Measurements from ENCODE around the gene TNFRSF14.
A peak's percentile ranks its signal among the peaks of the same experiment; 100 is the strongest.

Gene TNFRSF14

GRCh38 chr1:2523191-2523890 is 32.8 kb upstream of the TNFRSF14 start:
- DNase-seq (ENCODE audit: low spot score) (no peak), FAIRE-seq (no peak)

GRCh38 chr1:2523891-2524609 is 32.1 kb upstream of the TNFRSF14 start:
- DNase-seq (ENCODE audit: low spot score) = no peak
- no peak for FAIRE-seq

- FAIRE-seq = no peak
- DNase-seq (ENCODE audit: low spot score) = no peak
Measured at GRCh38 chr1:2525572-2525919, 30.6 kb upstream of the TNFRSF14 start.

GRCh38 chr1:2525920-2526823 is 30.0 kb upstream of the TNFRSF14 start, which contains the start of gene PANK4:
TSS of gene PANK4 (minus strand) at chr1:2526596. CDS start at chr1:2526587, 9 bp downstream.
- DNase-seq (ENCODE audit: low spot score) (peak; percentile 74), FAIRE-seq (no peak)

GRCh38 chr1:2526824-2527555 is 29.2 kb upstream of the TNFRSF14 start:
- FAIRE-seq = no peak
- peak; percentile 13 for DNase-seq (ENCODE audit: low spot score)

GRCh38 chr1:2527556-2527860 is 28.7 kb upstream of the TNFRSF14 start:
- no peak for FAIRE-seq

GRCh38 chr1:2528016-2528415 is 28.2 kb upstream of the TNFRSF14 start:
- FAIRE-seq = no peak

More at GRCh38 chr1:2527556-2527860, 28.7 kb upstream of the TNFRSF14 start:
- no peak for DNase-seq (ENCODE audit: low spot score)

GRCh38 chr1:2528611-2528965 is 27.6 kb upstream of the TNFRSF14 start:
- FAIRE-seq (no peak), DNase-seq (ENCODE audit: low spot score) (no peak)

More at GRCh38 chr1:2528016-2528415, 28.2 kb upstream of the TNFRSF14 start:
- no peak for DNase-seq (ENCODE audit: low spot score)

- DNase-seq (ENCODE audit: low spot score) = no peak
- FAIRE-seq = no peak
Measured at GRCh38 chr1:2528966-2529783, 27.0 kb upstream of the TNFRSF14 start.

GRCh38 chr1:2529784-2530512 is 26.2 kb upstream of the TNFRSF14 start, which contains the start of gene HES5:
TSS of gene HES5 (minus strand) at chr1:2530263. CDS start at chr1:2530164, 99 bp downstream.
- DNase-seq (ENCODE audit: low spot score) (no peak), FAIRE-seq (no peak)

GRCh38 chr1:2530513-2531361 is 25.4 kb upstream of the TNFRSF14 start:
- no peak for DNase-seq (ENCODE audit: low spot score)
- FAIRE-seq = no peak

GRCh38 chr1:2532485-2533160 is 23.5 kb upstream of the TNFRSF14 start:
- FAIRE-seq (no peak), DNase-seq (ENCODE audit: low spot score) (no peak)

- FAIRE-seq (no peak), DNase-seq (ENCODE audit: low spot score) (no peak)
Measured at GRCh38 chr1:2533365-2533764, 22.8 kb upstream of the TNFRSF14 start.

- DNase-seq (ENCODE audit: low spot score) = no peak
- no peak for FAIRE-seq
Measured at GRCh38 chr1:2534315-2534686, 21.9 kb upstream of the TNFRSF14 start.

GRCh38 chr1:2534687-2535441 is 21.3 kb upstream of the TNFRSF14 start:
- peak; percentile 24 for DNase-seq (ENCODE audit: low spot score)
- no peak for FAIRE-seq

- DNase-seq (ENCODE audit: low spot score) = no peak
- no peak for FAIRE-seq
Measured at GRCh38 chr1:2535455-2535854, 20.7 kb upstream of the TNFRSF14 start.

GRCh38 chr1:2535981-2536380 is 20.2 kb upstream of the TNFRSF14 start:
- FAIRE-seq = no peak

GRCh38 chr1:2537784-2538115 is 18.4 kb upstream of the TNFRSF14 start:
- FAIRE-seq (no peak), DNase-seq (ENCODE audit: low spot score) (no peak)

More at GRCh38 chr1:2535981-2536380, 20.2 kb upstream of the TNFRSF14 start:
- no peak for DNase-seq (ENCODE audit: low spot score)
